Erythroblast (primary cell): ENCODE results near the gene LYAR.

Experiments
- GATA1 ChIP-seq: IDR thresholded peaks from 2 replicates; pipeline ENCODE4 v1.6.1; 2011; ENCODE audit warnings: low read depth, mild to moderate bottlenecking, control low read depth, low read length, moderate library complexity
- POLR2A ChIP-seq: IDR thresholded peaks from 2 replicates; pipeline ENCODE4 v1.6.1; 2011; ENCODE audit warnings: mild to moderate bottlenecking, low read length

GRCh38 chr4:4268776-4269175 lies 21.2 kb downstream of the LYAR start:
- no peak for TF ChIP-seq POLR2A
- no peak for TF ChIP-seq GATA1
